Brain microvascular endothelial cell (primary cell): ENCODE data around the gene B3GNT9.
A peak's percentile ranks its signal among the peaks of the same experiment; 100 is the strongest.

ENCODE experiments used
- DNase-seq: peaks from one replicate; pipeline ENCODE4 v3.0.0-alpha.2; 2020
- H3K27ac ChIP-seq: fragments of 250-450 bp; sonication (Bioruptor Pico); 2 replicates; pipeline ENCODE4 v1.5.1; 2020; ENCODE audit warnings: mild to moderate bottlenecking, moderate library complexity
- H3K27me3 ChIP-seq: fragments of 250-450 bp; sonication (Bioruptor Pico); replicated peaks from 2 replicates; pipeline ENCODE4 v1.5.1; 2020; ENCODE audit warnings: mild to moderate bottlenecking
- H3K36me3 ChIP-seq: fragments of 250-450 bp; sonication (Bioruptor Pico); replicated peaks from 2 replicates; pipeline ENCODE4 v1.5.1; 2020; ENCODE audit warnings: mild to moderate bottlenecking
- H3K4me3 ChIP-seq: 2 replicates; pipeline ENCODE4 v1.5.1; 2011; ENCODE audit warnings: low read depth, mild to moderate bottlenecking, control low read depth, low read length, moderate library complexity
- CTCF ChIP-seq: IDR thresholded peaks from 2 replicates; pipeline ENCODE4 v1.5.1; 2011; ENCODE audit warnings: low read depth, mild to moderate bottlenecking, moderate library complexity, low read length, control low read depth, inconsistent platforms; ENCODE audit errors: missing control alignments
- in situ Hi-C: cut with HindIII; loops from 2 replicates; pipeline ENCODE4 v1.10.0; 2017; ENCODE audit warnings: low sequenced_read_pairs, low pct_ligation_motif_present

Gene B3GNT9

GRCh38 chr16:67188323-67188722 lies 37.5 kb upstream of the B3GNT9 start:
- DNase-seq = no peak
- H3K36me3 ChIP-seq = peaks cover 3% of the 10 kb centered on the region
- H3K27me3 ChIP-seq = no peaks in the 10 kb centered on the region
- H3K27ac ChIP-seq = no peak overlapping the region
- no peak overlapping the region for H3K4me3 ChIP-seq
- TF ChIP-seq CTCF = no peak
- in situ Hi-C loops = no loop called here

DNA sequence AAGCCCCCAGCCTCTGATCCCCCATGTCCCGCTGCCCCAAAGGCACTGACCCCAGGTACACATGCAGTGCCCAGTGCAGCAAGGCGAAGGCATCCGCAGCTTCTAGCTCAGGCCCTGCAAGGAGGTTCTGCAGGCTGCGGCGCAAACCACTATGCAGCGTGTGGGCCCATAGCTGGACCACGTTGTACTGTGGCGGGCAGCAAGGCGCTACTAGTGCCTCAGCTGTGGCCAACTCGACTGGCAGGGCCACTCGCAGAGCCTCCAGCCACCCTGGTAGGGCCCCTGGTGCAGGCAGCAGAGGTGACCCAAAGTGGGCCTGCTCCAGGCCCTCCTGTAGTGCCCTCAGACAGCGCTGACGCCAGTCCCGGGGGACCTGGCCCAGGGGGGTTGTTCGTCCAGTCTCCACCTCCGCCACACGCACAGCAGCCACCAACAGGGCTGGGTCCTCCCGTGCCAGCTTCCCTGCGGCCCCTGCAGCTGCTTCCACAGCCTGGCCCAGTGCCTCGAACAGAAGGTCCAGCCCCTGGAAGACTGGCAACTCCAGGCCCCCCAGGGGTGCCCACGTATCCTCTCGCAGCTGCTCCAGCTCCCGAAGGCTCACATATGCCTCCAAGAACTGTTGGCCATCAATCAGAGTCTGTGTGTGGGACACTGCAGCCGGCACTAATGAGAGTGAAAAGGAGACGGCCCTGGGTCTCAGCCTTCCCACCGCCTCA lies 36.5 kb upstream of the B3GNT9 start:
- in situ Hi-C loops = no loop called here
- Histone ChIP-seq H3K4me3 (no peak overlapping the region), H3K36me3 (no peaks in the 10 kb centered on the region), H3K27me3 (no peaks in the 10 kb centered on the region), H3K27ac (no peak overlapping the region)
- no peak for TF ChIP-seq CTCF
- no peak for DNase-seq

GRCh38 chr16:67186550-67186950 lies 35.8 kb upstream of the B3GNT9 start:
- in situ Hi-C loops = no loop called here
- no peak for TF ChIP-seq CTCF
- Histone ChIP-seq H3K36me3 (no peaks in the 10 kb centered on the region), H3K4me3 (no peak overlapping the region), H3K27me3 (no peaks in the 10 kb centered on the region), H3K27ac (no peak overlapping the region)
- DNase-seq = no peak

DNA sequence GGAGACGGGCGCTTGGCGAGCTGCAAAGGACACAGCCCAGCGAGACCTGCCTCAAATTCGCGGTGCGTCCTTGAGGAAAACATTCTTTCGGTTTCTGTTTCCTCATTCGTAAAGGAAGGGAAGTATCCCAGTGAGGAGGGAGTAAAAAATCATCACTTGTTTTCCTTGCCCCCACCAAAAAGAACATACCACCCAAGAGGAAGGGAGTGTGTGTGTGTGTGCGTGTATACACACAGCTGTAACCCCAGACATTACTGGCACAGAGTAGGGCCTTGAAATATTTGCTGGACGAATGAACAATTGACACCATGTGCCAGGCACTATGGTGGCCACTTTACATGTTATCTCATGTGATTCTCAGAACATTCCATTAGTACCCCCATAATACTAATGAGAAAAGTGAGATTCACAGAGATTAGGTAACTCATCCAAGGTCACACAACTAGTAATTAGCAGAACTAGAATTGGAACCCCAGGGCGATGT lies 34.9 kb upstream of the B3GNT9 start:
- Histone ChIP-seq H3K36me3 (no peaks in the 10 kb centered on the region), H3K27me3 (no peaks in the 10 kb centered on the region), H3K27ac (no peak overlapping the region), H3K4me3 (no peak overlapping the region)
- no peak for TF ChIP-seq CTCF
- no peak for DNase-seq
- in situ Hi-C loops = no loop called here

- Histone ChIP-seq H3K27me3 (no peaks in the 10 kb centered on the region), H3K36me3 (no peaks in the 10 kb centered on the region), H3K27ac (no peak overlapping the region), H3K4me3 (no peak overlapping the region)
- in situ Hi-C loops = no loop called here
- peak; percentile 95 for TF ChIP-seq CTCF
- peak; percentile 89 for DNase-seq
Measured at GRCh38 chr16:67184995-67185650, 34.3 kb upstream of the B3GNT9 start.
